Choroid plexus epithelial cell (primary cell): ENCODE measurements around the gene NAV1.

ENCODE experiments used
- DNase-seq: peaks from one replicate; pipeline ENCODE4 v3.0.0-alpha.2; 2010; ENCODE audit warnings: low read depth
- H3K4me3 ChIP-seq: 2 replicates; pipeline ENCODE4 v1.5.1; 2011; ENCODE audit warnings: low read depth, mild to moderate bottlenecking, control low read depth, low read length, moderate library complexity
- TF ChIP-seq, protein P1 (sequence below): conservative IDR thresholded peaks from 2 replicates; pipeline ENCODE4 v1.5.1; 2011; ENCODE audit warnings: low read depth, mild to moderate bottlenecking, control low read depth, inconsistent platforms, low read length, moderate library complexity

NAV1 gene

DNA sequence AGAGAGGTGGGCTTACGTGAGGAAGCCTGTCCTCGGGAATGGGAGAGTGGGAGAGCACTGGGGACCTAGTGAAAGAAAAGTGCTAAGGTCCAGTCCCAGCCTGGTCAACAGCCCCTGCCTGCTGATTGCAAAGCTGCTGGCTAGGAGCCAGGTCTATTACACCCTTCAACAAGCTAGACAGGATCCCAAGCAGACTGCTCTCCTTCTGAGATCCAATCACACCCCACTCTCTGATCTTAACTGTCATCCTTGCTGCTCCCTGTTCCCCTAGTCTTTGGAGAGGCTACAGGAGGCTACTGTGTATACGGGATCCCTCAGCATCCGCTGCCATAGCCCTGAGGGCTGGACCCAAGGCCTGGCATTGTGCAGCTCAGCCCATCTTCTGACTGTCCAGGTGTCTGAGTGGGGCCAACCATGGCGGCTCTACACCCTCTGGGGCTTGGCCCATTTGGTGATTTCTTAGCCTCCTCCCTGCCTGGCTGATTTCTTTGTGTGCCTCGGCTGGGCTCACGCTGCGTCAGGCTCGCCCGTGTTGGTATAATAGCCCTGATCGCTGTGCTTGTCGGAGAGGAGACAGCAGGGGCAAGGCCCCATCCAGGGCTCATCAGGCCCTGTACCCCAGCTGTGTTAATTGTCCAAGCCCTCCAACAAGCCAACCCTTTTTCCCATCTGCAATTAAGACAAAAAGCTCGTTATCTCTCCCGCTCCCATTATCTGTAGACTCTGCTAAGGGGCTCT, 43.9 kb downstream of the NAV1 start:
- no peak overlapping the region for H3K4me3 ChIP-seq
- TF ChIP-seq, protein P1, sequence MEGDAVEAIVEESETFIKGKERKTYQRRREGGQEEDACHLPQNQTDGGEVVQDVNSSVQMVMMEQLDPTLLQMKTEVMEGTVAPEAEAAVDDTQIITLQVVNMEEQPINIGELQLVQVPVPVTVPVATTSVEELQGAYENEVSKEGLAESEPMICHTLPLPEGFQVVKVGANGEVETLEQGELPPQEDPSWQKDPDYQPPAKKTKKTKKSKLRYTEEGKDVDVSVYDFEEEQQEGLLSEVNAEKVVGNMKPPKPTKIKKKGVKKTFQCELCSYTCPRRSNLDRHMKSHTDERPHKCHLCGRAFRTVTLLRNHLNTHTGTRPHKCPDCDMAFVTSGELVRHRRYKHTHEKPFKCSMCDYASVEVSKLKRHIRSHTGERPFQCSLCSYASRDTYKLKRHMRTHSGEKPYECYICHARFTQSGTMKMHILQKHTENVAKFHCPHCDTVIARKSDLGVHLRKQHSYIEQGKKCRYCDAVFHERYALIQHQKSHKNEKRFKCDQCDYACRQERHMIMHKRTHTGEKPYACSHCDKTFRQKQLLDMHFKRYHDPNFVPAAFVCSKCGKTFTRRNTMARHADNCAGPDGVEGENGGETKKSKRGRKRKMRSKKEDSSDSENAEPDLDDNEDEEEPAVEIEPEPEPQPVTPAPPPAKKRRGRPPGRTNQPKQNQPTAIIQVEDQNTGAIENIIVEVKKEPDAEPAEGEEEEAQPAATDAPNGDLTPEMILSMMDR, result no peak
- peak; percentile 77 for DNase-seq

DNA sequence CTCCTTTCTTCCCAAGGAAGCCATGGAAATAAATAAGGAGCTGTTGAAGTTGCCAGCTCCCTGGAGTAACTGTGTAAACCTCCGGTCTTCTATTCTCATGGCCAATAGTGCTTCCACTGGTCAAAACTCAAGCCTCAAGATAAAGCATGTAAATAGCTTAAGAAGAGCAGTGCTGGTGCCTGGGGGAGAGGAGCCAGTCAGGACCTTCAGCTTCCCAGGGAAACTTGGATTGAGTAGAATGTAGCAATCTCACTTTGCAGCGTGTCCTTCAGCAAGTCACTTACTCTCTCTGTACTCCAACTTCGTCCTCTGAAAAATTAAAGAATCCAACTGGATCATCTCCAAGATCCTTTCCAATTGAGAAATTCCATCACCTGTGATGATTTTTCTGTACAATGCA, 44.7 kb downstream of the NAV1 start:
- DNase-seq, result no peak
- H3K4me3 ChIP-seq, result no peak overlapping the region
- TF ChIP-seq, protein P1, result no peak

DNA sequence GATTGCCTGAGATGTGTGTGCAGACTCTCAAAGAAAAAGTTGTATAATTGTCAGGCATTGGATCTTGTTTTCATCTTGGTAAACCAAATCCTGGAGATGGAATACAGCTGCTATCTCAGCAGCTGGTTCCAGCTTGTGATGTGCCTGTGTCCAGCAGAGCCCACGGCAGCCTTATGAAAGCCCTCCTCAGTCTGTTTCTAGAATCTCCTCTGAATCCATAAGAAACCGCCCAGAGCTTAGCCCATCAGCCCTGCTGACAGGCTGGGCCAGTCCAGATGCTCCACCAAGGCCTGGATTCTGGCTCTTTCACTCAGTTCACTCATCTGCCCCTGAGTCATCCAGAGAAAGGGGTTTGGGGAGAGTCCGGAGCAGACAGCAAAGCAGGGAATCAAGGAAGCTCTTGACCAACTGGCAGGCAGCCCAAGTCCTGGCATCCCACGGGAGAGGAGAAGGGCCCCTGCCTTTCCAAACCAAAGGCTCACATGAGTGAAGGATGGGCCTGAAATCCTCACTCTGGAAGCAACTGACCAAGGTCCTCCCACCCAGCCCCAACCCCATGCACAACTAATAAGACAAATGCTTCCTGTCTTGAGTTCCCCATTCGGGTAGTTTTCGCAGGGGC, 45.7 kb downstream of the NAV1 start:
- TF ChIP-seq, protein P1, result no peak
- peak; percentile 37 for DNase-seq
- H3K4me3 ChIP-seq, result no peak overlapping the region

DNA sequence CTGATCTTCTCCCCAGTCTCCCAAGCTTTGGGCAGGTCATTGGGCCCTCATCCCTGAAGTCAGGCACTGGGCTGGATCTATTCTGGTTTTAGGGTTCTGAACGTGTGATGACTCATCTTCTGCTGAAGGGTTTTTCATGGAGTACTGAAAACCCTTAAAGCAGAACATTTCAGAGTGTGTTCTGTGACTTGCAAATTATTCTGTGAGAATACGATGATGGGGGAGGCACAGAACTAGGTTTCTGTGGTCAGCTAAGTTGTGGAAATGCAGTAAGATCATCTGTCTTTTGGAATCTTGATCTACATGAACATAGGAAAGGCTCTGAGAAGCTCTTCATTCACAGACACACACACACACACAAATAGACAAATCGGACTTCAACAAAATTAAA, 46.2 kb downstream of the NAV1 start:
- peak; percentile 40 for DNase-seq
- TF ChIP-seq, protein P1, result no peak
- no peak overlapping the region for H3K4me3 ChIP-seq

DNA sequence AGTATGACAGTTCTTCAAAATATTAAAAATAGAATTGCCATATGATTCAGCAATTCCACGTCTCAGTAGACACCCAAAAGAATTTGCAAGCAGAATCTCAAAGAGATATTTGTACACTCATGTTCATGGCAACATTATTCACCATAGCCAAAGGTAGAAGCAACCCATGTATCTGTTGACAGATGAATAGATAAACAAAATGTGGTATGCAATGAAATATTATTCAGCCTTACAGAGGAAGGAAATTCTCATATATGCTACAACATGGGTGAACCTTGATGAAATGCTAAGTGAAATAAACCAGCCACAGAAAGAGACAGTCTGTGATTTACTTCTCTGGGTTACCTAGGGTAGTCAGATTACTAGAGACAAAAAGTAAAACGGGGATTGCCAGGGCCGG, 47.0 kb downstream of the NAV1 start:
- TF ChIP-seq, protein P1, result no peak
- DNase-seq, result peak; percentile 58
- H3K4me3 ChIP-seq, result no peak overlapping the region

DNA sequence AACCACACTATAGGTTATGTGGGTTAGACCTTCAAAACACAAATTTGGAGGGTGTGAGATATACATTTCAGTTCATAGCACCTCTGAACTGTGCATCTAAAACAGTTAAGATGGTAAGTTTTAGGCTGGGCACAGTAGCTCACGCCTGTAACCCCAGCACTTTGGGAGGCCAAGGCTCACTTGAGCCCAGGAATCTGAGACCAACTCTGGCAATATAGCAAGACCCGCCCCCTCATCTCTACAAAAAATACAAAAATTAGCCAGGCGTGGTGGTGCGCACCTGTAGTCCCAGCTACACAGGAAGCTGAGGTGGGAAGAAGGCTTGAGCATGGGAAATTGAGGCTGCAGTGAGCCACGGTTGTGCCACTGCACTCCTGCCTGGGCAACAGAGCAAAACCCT, 47.9 kb downstream of the NAV1 start:
- TF ChIP-seq, protein P1, result no peak
- no peak for DNase-seq
- H3K4me3 ChIP-seq, result no peak overlapping the region

DNA sequence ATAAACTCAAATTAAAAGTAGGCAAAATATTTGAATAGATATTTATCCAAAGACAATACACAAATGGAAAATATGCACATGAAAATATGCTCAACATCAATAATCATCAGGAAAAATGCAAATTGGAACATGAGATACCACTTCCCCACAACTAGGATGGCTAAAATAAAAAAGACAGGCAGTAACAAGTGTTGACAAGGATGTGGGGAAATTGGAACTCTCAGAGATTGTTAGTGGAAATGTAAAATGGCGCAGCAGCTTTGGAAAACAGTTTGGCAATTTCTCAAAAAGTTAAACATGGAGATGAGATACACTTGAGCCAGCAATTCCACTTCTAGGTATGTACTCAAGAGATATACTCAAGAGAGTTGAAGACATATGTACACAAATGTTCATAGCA, 48.8 kb downstream of the NAV1 start:
- TF ChIP-seq, protein P1, result no peak
- no peak for DNase-seq
- H3K4me3 ChIP-seq, result no peak overlapping the region
